Activated CD8-positive, alpha-beta T cell treated with anti-CD3 and anti-CD28 coated beads for 36 hours (primary cell): ENCODE measurements around the gene TAP2. TPM values are rescaled to one million over a fixed set of nuclear protein-coding genes. Genes with fewer than 3 reads are reported as not detected.

Experiments used
- ATAC-seq: fragments of 200-7000 bp; cut with Tn5 transposase; one replicate; pipeline ENCODE4 v1.10.0; 2021; ENCODE audit warnings: mild to moderate bottlenecking, moderate library complexity
- CTCF ChIA-PET: fragments of 350-600 bp; sonication (Branson Sonifier 250); formaldehyde crosslinking; loops from one replicate; lab custom pipeline; 2021; ENCODE audit warnings: antibody characterized with exemption; lab: Charles Lee
- POLR2A ChIA-PET: fragments of 350-600 bp; sonication (Branson Sonifier 250); formaldehyde crosslinking; loops from one replicate; lab custom pipeline; 2021; ENCODE audit warnings: antibody characterized with exemption; lab: Charles Lee
- DNase-seq: peaks from one replicate; pipeline ENCODE4 v3.0.0-alpha.2; 2020
- H3K27ac Mint-ChIP-seq: one replicate; pipeline ENCODE4 v1.8.0; 2021; ENCODE audit warnings: mild to moderate bottlenecking, mixed read lengths
- H3K27me3 Mint-ChIP-seq: one replicate; pipeline ENCODE4 v1.8.0; 2021; ENCODE audit warnings: mixed read lengths
- H3K36me3 Mint-ChIP-seq: one replicate; pipeline ENCODE4 v1.8.0; 2021; ENCODE audit warnings: low read depth, mixed read lengths
- H3K4me1 Mint-ChIP-seq: one replicate; pipeline ENCODE4 v1.8.0; 2021; ENCODE audit warnings: low read depth, mixed read lengths
- H3K4me3 Mint-ChIP-seq: one replicate; pipeline ENCODE4 v1.8.0; 2021; ENCODE audit warnings: mild to moderate bottlenecking, moderate library complexity, mixed read lengths
- H3K9me3 Mint-ChIP-seq: one replicate; pipeline ENCODE4 v1.8.0; 2021; ENCODE audit warnings: mixed read lengths
- CTCF ChIP-seq: fragments of 200-600 bp; IDR thresholded peaks from one replicate; pipeline ENCODE4 v1.8.0; 2022; ENCODE audit warnings: antibody characterized with exemption, mild to moderate bottlenecking
- intact Hi-C: fragments of 100-400 bp; cut with micrococcal nuclease; formaldehyde crosslinking; loops from one replicate; pipeline ENCODE4 v1.10.0; 2022
- total RNA-seq, 2 experiments: library from RNA; stranded (reverse); gene quantifications; one replicate each; pipeline ENCODE4 v1.2.3, GENCODE V29; 2021

The TAP2 gene
- total RNA-seq, 2 experiments from 2014 or later: 110 to 113 TPM

GRCh38 chr6:32844839-32845383, 6.4 kb upstream of the TAP2 start:
- CTCF ChIA-PET: interaction anchor here (0.7 to 10.1 kb wide), 9 partner anchors 14 to 1324 kb away, joined by 3 to 400 read pairs (median 4); partner anchors contain the start of genes PSMB9 and TAP1

GRCh38 chr6:32843979-32844838, 5.7 kb upstream of the TAP2 start, which contains the start of gene PSMB8:
PSMB8 (minus strand) TSS chr6:32844047; CDS start chr6:32843996, 51 bp downstream.
- POLR2A ChIA-PET: interaction anchor here (1.0 to 10.7 kb wide), 14 partner anchors 10 to 427 kb away, joined by 3 to 458 read pairs (median 8); partner anchors contain the start of genes BRD2, PSMB9, RPS18 and TAP1
- H3K9me3 Mint-ChIP-seq: no peaks in the 10 kb centered on the region
- H3K27ac Mint-ChIP-seq: peak within 1 kb of the TSS; percentile 99
- peaks cover 63% of the 10 kb centered on the region for H3K4me1 Mint-ChIP-seq
- H3K27me3 Mint-ChIP-seq: no peaks in the 10 kb centered on the region
- peaks cover 96% of the 10 kb centered on the region for H3K36me3 Mint-ChIP-seq
- CTCF ChIA-PET: interaction anchor here (0.7 to 10.1 kb wide), 6 partner anchors 15 to 1324 kb away, joined by 3 to 400 read pairs (median 11); partner anchors contain the start of genes PSMB9 and TAP1
- peak within 1 kb of the TSS; percentile 97 for H3K4me3 Mint-ChIP-seq
- ATAC-seq: peak; percentile 75
- no peak for TF ChIP-seq CTCF
- intact Hi-C loops: loop anchor here (2.0 kb wide), 1 partner anchor 127 kb away; no protein-coding TSS in a partner anchor
- peak; percentile 100 for DNase-seq

More at GRCh38 chr6:32844839-32845383, 6.4 kb upstream of the TAP2 start:
- Mint-ChIP-seq H3K27me3 (no peaks in the 10 kb centered on the region), H3K9me3 (no peaks in the 10 kb centered on the region), H3K4me1 (peaks cover 60% of the 10 kb centered on the region), H3K36me3 (peaks cover 94% of the 10 kb centered on the region), H3K4me3 (peak overlapping the region; percentile 97), H3K27ac (peak overlapping the region; percentile 99)
- intact Hi-C loops: loop anchor here (2.0 kb wide), 1 partner anchor 126 kb away; no protein-coding TSS in a partner anchor
- DNase-seq (peak; percentile 47), ATAC-seq (peak; percentile 1)
- TF ChIP-seq CTCF: no peak
- POLR2A ChIA-PET: interaction anchor here (1.0 to 10.7 kb wide), 16 partner anchors 11 to 427 kb away, joined by 3 to 458 read pairs (median 6); partner anchors contain the start of genes BRD2, HLA-DQB1, PSMB9 and RPS18

- peaks cover 92% of the 10 kb centered on the region for H3K36me3 Mint-ChIP-seq
- DNase-seq (no peak), ATAC-seq (no peak)
- TF ChIP-seq CTCF: no peak
- peak overlapping the region; percentile 97 for H3K4me3 Mint-ChIP-seq
- H3K4me1 Mint-ChIP-seq: peaks cover 60% of the 10 kb centered on the region
- no peaks in the 10 kb centered on the region for H3K9me3 Mint-ChIP-seq
- POLR2A ChIA-PET: interaction anchor here (1.3 to 10.7 kb wide), 11 partner anchors 7 to 428 kb away, joined by 4 to 458 read pairs (median 13); partner anchors contain the start of genes BRD2, PSMB9, RPS18 and TAP1
- H3K27ac Mint-ChIP-seq: peak overlapping the region; percentile 99
- CTCF ChIA-PET: interaction anchor here (3.3 to 10.1 kb wide), 4 partner anchors 15 to 142 kb away, joined by 16 to 400 read pairs (median 168); partner anchors contain the start of genes PSMB9 and TAP1
- intact Hi-C loops: no loop called here
- no peaks in the 10 kb centered on the region for H3K27me3 Mint-ChIP-seq
Observed at GRCh38 chr6:32843331-32843978, 4.9 kb upstream of the TAP2 start.

DNA sequence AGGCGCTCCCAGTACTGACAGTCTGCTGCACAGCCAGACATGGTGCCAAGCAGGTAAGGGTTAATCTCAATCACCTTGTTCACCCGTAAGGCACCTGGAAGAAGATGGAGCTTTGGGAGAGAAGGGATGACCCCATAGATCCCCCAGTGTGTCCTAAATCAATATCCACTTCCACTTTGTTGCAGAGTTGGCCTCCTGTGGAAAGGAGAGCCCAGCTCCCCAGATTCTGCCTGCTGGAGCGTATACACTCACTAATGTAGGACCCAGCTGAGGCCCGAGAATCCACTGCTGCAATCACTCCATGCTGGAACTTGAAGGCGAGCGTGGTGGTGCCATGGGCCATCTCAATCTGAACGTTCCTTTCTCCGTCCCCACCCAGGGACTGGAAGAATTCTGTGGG, 4.2 kb upstream of the TAP2 start:
- Mint-ChIP-seq H3K4me1 (peaks cover 53% of the 10 kb centered on the region), H3K4me3 (peak overlapping the region; percentile 97), H3K27me3 (no peaks in the 10 kb centered on the region), H3K9me3 (no peaks in the 10 kb centered on the region), H3K27ac (peak overlapping the region; percentile 99), H3K36me3 (peaks cover 85% of the 10 kb centered on the region)
- ATAC-seq (no peak), DNase-seq (no peak)
- TF ChIP-seq CTCF: no peak
- ChIA-PET CTCF (interaction anchor here (1.2 to 10.1 kb wide), 3 partner anchors 16 to 110 kb away, joined by 3 to 400 read pairs (median 291); partner anchors contain the start of genes HLA-DMA, PSMB9 and TAP1), POLR2A (interaction anchor here (0.9 to 10.7 kb wide), 6 partner anchors 8 to 129 kb away, joined by 3 to 458 read pairs (median 56); partner anchors contain the start of genes BRD2, PSMB9 and TAP1)
- intact Hi-C loops: no loop called here
